Stimulated activated CD8-positive, alpha-beta memory T cell treated with anti-CD3 and anti-CD28 coated beads, Interleukin-4, amount 100 ng/mL, for 24 hours (primary cell): ENCODE data around the gene FSTL3.

Source experiments
- DNase-seq: peaks from one replicate; pipeline ENCODE4 v3.0.0-alpha.2; 2020; ENCODE audit warnings: low read depth

Gene FSTL3

DNA sequence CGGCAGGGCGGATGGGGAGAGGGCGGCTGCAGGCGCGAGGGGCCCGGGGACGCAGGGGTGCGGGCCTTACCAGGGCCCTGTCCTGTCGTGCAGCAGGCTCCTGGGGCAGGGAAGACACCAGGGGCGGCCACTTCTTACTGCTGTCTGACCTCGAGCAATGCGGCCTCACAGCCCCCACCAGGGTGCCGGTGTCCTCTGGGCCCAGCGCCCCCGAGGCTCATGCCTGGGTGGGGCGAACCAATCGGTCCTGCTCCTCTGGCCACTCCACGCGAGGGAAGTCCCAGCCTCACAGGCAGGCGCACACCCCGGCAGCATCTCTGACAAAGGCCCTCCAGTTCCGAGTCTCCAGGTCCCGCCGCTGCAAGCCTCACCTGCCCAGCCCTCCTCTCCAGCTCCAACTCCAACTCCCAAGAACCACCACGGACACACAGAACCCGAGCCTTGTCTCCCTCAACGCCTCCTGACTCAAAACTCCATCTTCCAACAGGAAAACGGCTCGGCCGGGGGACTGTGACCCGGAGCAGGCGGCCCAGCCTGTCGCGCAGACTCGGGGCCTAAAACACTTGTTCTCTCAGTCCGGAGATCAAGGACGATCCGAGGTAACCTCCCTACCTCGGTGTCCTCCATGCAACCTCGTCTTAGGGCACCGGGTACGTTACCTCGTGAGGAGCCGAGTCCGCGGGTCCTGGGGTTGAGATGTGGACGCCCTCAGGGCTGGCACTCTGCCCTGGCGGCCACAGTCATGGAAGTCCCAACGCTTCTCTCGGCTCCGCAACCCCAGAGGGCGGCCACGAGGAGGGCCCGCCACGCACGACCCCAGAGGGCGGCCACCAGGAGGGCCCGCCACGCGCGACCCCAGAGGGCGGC is 30.0 kb upstream of the FSTL3 start:
- DNase-seq: no peak

DNA sequence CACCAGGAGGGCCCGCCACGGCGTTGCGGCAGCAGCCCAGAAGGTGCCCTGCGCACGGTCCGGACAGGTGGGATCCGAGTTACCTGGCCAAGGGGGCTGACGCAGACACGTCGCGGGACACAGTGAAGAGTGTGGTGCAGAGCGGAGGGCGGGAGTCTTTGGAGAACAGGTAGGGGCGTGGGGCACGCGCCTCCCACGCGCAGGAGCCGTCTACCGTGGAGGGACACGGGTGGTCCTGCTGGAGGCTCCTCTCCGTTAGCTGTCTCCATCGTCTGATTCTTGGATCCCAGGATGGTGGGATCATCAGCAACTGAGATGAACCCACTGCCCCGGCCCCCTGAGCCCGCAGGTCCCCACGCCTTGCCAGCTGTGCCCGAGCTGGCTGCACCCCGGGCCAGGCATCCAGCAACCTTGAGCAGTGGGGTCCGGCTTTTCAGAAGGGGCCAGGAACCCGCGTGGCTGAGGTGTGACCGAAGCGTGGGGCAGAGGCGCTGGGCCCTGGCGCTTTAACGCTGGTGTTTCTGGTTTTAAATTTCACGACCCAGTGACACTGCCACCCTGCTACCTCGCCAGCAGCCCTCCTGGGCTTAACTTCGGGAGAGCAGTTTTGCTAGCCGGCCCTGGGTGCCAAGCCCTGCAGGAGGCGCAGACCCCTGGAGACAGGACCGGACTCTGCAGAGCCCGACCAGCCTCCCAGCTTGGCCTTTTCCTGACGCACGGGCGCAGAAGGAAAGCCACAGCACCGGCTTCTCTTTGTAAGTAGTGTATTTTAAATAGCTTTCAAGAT is 29.2 kb upstream of the FSTL3 start:
- DNase-seq: no peak

DNA sequence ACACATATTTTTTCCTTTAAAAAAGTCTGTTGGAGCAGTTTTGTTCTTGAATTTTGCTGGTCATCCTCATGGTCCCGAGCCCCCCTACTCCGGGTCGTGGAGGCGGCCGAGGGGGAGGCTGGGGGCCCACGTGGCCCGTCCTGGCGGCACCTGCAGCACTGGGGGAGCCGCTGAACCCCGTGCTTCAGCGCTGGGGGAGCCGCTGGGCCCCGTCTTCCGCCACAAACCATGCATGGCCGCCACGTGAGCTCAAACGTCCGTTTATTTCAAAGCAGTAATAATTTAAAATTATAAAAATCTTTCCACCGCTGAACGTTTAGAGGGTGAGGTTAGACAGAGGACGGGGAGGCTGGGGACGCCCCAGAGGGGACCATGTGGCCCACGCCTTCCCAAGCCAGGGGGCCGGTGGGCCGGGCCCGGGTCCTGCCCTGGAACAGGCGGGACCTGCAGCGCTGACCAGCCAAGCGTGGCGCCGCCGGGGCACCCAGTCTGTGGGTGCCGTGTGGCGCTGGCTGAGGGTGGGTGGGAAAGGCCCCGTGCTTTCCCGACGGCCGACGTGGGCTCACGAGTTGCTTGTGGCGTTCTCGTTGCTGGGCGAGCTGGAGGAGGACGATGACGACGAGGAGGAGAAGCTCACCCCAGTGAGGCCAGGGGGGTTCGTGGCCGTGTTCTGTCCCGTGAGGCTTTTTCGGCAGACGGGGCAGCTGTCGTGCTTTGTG is 28.5 kb upstream of the FSTL3 start:
- DNase-seq: no peak

DNA sequence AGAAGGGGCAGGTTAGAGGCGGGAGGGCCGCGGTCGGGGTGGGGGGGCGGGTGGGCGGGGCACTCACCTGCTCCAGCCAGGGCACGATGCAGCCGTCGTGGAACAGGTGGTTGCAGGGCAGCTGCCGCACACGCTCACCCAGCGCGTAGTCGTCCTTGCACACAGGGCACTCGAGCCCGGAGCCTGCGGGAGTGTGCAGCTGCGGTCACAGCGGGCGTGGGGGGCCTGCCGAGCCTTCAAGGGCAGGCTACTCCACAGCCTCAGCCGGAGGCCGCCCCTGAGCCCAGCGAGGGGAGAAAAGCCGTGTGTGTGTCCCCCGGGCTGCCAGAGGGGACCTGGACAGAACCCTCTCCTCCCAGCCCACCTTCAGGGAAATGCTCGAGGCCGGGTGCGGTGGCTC is 27.9 kb upstream of the FSTL3 start:
- DNase-seq: no peak

DNA sequence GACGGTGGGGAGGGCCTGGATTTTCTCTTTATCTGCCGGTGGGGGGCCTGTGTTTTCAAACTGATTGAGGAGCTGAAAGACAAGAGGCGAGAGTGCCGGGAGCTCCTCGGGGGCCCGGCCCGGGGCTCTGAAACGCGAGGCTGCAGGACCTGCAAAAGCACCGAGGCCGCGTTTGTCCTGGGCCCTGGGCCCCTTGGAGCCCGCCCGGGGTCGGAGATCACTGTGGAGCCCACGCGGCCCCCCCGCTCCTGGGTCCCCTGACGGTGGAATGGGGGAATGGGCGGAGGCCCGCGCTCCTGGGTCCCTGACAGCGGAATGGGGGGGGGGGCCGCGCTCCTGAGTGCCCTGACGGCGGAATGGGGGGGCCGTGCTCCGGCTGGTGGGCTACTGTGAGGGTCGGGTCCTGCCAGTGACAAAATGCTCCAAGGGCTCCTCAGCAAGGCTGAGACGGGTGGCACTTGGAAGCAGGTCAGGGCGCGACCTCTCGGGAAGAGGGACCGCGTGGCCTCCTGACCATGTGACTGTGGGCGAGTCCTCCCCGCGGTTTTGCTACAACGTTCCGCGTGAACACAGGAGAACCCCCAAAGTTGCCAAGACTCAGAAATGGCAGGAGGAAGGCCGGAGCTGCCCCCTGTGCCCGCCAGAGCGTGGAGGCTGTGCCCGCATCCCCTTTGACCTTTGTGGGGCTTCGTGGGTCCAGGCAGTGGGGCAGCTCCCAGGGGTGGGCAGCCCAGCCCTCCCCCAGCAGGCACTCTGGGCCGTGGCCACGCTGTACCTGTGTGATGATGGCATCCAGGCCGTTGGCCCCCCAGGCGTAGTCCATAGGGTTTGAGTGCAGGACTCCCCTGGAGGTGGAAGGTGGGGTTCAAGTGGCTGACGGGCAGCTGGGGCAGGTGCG is 27.0 kb upstream of the FSTL3 start:
- no peak for DNase-seq

DNA sequence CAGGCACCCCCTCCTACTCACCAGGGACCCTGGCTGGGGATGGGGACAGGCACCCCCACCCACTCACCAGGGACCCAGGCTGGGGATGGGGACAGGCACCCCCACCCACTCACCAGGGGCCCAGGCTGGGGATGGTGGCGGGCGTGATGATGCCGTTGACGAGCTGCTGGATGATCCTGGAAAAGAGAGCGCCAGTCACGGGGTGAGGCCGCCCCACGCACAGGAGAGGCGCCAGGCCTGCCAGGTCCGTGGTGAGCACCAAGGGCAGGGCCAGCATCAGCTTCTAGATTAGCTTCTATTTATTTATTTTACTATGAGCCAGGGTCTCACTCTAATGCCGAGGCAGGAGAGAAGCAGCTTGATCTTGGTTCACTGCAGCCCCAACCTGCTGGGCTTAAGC is 26.1 kb upstream of the FSTL3 start:
- no peak for DNase-seq

DNA sequence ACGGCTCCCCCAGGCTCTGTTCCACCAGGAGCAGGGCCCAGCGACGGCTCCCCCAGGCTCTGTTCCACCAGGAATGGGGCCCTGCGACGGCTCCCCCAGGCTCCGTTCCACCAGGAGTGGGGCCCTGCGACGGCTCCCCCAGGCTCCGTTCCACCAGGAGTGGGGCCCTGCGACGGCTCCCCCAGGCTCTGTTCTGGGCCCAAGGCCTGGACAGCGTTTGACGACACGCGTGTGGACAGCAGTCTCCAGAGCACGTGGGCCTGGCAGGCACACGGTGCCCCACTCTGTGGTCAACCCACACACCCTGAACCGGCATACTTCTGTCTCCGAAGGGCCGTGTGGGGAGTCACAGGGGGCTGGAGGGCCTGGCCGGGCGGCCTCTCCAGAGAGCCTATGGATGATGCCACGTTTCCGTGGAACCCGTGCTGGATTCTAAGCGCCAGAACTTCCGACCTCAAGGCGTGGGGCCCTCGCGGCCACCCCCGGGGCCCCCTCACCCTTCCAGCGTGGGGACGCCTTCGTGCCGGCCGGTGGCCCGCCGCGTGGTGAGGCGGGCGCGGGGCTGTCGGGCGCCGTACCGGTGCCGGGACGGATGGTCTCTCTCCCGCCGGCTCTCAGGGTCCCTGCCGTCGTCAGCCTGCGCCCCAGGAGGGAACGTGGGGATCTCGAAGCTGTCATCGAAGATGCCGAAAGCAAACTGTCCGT is 24.9 kb upstream of the FSTL3 start:
- DNase-seq: no peak

DNA sequence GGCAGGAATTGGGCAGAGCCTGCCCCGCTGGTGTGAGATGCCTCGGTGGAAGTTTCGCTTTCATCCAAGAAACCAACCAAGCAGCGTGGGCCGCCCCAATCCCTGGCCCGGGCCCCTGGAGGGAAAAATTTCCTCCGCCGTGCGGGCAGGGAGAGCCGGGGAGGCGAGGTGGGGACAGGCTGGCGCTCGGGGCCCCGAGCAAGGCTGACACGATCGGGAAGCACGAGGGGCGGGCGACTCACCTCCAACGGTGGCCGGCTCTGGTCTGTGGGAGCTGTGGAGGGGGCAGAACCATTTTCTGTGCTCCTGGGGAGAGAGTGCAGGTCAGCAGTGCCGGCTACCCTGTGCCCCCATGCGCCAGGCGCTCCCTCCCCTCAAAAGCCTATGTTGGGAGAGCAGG is 24.2 kb upstream of the FSTL3 start:
- no peak for DNase-seq

DNA sequence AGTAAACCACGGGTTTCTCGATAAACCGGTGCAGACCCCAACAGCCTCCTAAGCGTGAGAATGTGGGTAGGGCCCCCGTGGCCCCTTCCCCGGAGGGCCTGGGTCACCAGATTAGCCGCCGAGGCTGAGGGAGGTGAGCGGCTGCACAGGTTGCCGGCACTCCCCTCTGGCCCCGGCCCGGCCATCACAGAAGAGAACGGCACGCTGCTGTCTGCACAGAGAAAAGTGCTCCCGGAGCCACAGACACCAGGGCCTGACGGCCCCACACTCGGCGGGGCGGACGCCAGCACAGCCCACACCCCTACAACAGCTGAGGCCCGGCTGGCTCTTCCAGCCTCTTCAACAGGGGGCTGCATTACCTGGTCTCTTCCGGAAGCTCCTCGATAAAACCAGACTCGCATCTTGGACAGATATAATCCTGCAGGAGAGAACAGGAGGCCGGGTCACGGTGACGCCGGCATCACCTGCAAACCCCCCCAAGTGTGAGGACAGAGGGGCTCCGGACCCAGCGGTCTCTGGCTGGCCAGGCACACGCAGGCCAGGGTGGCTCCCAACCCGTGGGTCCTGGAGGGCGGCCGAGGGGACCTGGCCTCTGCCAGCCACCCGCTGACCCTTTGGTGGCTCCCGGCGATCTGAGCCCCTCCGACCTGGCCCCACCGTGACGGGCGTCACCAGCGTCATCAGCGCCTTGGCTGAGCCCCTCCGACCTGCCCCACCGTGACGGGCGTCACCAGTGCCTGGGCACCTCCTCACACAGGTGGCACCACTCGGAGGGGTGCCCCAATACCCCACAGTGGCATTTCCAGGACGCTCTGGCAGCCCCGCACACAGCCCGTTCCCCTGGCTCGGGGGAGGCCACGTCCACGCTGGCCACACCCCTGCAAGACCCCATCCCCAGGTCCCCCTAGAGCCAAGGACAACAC is 23.5 kb upstream of the FSTL3 start:
- DNase-seq: no peak

DNA sequence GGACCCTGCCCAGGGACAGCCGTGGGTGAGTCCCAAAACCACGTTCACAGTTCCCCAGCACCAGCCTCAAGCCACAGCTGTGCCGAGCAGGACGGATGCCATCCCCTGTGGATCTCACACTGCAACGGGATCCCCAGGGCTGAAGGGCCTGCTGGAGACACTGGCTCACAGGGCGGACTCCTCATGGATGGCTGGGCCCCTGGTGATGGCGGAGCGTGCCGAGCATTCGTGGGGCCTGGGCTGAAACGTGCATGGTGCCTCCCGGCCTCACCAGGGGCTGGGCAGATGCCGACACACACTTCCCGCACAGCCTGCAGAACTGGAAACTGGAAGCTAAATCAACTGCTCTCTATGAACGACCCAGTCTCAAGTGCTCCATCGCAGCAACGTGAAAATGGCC is 22.8 kb upstream of the FSTL3 start:
- DNase-seq: no peak

DNA sequence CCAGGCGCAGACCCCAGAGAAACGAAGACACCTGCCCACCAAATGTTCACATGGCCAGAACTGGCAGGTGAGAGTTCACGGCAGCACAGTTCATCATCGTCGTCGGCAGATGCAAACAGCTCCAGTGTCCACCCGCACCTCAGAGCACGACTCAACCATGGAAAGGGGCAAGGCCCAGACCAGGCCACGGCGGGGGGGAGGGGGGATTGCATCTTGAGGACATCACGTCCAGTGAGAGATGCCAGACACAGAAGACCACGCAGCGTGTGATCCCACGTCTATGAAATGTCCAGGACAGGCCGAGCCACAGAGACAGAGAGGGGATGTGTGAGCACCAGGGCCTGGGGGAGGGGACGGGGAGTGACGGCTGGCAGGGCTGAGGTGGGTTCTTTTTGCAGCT is 20.5 kb upstream of the FSTL3 start:
- no peak for DNase-seq

DNA sequence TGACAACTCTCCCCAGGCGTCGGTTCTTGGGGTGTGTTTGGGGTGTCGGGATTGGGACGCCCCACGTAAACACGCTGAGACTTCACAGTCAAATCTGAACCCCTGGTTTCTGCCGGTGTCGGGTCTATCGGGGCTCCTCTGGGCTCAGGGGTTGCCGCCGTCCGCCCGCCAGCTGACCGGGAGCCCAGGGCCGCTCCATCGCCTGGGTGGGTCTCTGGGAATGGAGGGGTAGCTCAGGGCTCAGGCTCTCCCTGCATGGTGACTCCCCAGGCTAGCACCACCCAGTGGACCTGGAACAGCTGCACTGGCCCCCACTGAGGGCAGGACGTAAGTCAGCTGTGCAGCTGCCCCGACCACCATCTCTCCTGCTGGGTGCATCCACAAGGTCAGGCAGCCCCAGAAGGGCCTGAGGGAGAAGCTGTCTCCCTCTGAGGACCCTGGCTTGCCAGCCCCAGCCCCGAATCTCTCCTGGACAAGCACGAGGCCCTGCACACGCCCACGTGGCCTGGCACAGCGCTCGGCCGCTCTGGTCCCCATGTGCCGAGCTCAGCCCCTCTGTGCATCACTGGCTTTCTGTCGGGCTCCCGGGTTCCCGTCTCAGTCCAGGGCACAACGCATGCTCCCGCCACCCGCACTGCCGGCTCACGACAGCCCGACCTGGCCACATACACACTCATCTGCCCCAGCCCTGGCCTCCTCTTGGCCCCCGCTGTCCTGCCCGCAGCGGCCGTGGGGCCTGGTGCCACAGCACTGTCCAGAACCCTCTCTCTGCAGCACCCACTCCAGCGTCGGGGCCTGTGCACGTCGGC is 19.2 kb upstream of the FSTL3 start:
- DNase-seq: no peak

DNA sequence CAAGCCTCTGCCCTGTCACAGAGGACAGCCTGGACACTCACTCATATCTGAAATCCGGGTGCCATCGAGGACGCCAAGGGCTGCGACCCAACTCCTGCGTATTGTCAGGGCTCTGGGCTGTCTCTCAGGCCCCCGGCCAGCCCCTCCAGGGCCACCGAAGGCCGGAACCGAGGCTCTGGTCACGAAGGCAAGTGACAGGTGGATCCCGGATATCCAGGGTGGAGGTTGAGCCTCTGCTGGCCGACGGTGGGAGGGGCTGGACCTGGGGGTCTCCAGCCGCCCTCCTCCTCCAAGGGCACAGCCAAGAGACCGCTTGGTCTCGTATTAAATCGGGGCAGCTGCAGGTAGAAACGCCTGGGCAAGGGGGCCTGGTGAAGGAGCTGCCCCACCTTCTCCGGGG is 18.6 kb upstream of the FSTL3 start:
- no peak for DNase-seq

DNA sequence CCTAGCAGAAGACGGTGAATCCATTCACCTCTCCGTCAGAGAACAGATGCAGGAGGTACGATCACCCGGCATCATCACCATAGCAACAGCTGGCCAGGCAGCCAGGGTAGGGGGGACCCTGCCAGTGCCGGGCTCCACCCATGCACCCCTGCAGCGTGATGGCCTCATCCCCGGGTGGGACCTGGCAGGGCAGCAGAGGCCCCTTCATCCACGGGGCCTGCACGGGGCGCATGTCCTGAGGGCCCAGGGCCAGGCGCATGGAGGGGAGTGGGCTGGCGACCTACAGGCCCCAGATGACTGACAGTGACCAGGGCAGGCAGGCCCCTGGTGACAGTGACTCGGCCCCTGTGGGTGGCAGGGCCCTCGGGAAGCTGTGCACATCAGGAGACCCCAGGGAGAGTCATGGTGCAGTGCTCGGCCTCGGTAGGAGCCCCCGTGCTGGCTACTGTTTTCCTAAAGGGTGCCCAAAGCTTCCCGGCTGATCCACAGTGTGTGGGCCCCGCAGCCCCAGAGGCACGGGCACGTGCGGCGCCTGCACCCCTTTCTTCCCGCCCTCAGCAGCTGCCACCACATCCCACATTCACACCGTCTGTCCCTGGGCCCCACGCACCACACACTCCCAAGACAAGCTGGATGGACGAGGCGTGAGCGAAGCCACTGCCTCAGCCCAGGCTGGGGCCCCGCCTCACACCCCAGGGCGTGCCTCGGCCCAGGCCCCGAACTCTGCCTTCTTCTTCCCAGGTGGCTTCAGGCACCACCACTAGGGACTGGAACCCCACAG is 17.9 kb upstream of the FSTL3 start:
- no peak for DNase-seq

DNA sequence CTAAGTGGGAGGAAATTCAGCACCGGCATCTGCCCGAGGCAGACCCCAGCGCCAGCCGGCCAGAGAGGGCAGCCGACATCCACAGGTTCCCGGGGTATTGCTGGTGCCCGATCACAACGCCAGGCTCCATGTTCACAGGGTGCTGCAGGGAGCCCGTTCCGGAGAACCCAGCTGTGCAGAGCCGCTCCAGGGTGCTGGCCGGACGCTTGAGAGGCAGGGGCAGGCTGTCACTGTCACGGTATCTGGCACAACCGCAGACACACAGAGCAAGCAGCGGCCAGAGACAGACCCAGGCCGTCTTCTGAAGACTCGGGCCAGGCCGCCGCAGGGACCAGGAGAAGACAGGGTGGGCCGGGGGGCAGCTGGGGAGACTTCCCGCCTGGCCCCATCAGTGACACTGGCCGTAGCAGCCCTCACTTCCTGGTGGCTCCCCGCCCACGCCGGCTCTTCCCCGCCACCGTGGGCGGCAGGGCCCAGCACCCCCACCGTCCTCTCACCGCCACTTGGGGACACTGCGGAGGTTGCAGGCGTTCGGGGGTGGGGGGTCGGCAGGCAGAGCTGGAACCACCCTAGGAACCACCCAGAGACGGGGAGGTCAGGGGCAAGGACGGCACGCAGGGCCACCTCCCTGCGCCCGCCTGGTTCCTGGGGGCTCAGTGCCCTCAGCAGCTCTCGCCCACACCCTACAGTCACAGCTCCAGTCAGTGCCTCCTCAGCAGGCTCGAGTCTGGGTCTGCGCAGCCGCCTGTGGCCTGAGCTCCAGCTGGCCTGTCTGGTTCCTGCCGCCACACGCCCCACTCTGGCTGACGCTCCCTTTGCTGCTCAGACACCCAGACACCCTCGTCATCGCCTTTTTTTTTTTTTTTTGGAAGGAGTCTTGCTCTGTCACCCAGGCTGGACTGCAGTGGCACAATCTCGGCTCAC is 17.0 kb upstream of the FSTL3 start:
- DNase-seq: peak; percentile 37

DNA sequence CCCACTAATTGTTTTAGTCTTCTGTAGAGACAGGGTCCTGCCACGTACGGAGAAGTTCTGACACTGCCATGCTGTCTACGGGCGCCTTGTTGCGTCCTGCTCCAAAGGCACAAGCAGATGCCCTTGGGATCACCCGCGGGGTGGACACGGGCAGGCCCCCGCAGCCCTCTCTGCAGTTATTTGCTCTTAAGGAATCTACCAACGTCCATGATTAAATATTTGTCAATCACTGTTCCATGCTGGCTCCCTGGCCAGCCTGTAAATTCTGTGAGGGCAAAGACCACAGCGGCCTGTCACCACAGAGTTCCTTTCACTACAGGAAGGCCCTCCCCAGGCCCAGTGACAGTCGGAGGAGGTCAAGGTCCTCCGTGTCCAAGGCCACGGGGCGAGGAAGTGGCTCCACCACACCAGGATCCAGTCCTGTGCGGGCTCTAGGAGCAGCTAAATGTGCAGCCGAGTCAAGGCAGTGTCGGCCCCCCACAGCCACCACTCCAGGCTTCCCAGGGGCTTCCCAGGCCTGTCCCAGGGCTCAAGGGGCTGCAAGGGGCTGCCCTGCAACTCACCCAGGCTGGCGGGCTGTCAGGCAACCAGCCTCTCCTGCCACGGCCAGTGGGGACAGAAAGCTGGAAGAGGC is 15.3 kb upstream of the FSTL3 start:
- no peak for DNase-seq
